SH-SY5Y (cell line): Measurements from ENCODE around the gene RNF212B.

Source experiments
- GATA2 ChIP-seq: IDR thresholded peaks from 2 replicates; pipeline ENCODE4 v1.6.1; 2011; ENCODE audit warnings: mild to moderate bottlenecking, low read depth, low read length
- GATA3 ChIP-seq: IDR thresholded peaks from 2 replicates; pipeline ENCODE4 v1.6.1; 2011; ENCODE audit warnings: low read depth, mild to moderate bottlenecking, low read length, moderate library complexity

RNF212B gene

DNA sequence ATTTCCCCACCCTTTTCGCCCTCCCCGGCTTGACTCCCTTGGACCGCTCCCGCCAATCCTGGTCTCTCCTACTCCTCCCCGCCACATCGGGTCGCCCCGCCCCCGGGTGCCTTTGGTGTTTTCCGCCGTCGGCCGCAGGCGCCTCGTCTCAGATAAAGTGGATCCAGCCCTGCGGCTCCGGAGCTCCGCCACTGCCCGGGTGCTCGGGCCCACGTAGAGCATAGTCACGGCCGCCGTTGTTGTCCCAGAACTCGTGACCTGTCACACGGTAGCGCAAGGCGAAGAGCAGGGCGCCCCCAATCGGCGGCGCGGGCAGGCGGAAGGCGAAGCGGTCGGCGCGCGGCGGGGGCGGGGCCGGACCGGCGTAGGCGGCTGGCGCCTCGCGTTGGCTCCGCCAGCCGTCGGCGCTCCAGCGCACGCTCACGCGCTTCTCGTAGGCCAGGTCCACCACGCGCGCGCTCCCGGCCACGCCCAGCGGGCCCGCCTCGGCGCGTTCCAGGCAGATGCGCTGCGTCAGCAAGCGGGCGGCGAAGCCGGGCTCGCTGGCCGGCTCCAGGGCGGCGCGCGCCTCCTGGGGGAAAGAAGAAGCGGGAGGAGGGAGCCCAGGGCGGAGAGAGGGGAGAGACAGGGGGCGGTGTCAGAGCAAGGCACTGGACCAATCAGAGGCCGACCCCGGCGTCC lies 63.7 kb downstream of the RNF212B start:
- TF ChIP-seq GATA3 (no peak), GATA2 (no peak)

DNA sequence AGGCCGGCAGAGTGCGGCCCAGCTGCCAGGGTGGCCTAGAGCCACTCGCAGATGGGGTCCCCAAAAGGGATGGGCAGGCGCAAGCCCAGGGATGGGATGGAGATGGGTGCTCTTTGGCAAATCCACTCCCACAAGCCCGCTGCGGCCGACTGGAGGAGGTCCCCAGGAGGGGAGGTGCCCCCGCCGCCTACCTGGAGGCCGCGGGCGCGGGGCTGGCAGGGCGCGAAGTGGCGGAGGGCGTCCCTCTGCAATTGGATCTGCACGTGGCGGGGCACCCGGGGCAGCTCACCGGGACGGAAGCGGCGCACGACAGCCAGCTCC lies 64.2 kb downstream of the RNF212B start:
- TF ChIP-seq GATA3 (no peak), GATA2 (no peak)

DNA sequence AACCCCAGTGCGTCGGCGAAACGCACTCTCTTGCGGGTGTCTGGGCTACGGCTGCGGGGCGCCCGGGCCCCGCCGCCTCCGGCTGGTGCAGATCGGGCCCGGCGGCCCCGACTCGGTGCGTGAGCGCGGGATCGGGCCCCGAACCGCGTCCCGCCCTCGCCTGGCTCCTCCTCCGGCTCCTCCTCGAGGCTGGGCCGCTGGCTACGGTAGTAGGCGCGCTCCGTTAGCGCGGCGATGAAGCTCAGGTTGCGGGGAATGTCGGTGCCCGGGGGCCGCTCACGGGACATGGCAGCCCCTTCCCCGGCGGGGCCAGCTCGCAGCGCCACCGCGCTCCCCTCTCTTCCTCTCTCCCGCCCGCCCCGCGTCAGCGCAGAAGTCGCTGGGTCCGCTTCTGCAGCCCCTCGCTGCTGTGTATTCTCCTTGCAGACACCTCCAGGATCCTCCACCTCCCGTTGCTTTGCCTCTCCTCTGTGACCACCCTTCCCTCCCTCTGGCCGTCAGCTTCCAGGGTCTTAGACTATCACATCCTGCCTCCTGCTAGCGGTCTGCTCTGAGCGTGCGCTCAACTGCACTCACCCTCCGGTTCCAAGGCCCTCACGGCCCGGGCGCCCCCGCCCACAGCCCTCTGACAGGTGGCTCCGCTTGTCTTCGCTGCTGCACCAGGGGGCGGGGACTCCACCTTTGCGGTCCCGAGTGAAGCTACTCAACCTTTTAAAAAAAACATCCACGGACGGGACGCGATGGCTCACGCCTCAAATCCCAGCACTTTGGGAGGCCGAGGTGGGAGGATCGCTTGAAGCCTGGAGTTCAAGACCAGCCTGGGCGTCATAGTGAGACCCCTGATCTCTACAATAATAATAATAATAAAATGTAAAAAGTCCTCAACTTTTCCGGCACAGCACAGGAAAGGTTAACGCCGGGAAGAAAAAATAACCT lies 64.8 kb downstream of the RNF212B start, which contains the start of gene PPP1R3E:
Gene PPP1R3E (minus strand): TSS at position 570 of the 936 bp plus-strand sequence. CDS start 283 bp downstream, at position 287.
- TF ChIP-seq GATA3 (no peak), GATA2 (no peak)

DNA sequence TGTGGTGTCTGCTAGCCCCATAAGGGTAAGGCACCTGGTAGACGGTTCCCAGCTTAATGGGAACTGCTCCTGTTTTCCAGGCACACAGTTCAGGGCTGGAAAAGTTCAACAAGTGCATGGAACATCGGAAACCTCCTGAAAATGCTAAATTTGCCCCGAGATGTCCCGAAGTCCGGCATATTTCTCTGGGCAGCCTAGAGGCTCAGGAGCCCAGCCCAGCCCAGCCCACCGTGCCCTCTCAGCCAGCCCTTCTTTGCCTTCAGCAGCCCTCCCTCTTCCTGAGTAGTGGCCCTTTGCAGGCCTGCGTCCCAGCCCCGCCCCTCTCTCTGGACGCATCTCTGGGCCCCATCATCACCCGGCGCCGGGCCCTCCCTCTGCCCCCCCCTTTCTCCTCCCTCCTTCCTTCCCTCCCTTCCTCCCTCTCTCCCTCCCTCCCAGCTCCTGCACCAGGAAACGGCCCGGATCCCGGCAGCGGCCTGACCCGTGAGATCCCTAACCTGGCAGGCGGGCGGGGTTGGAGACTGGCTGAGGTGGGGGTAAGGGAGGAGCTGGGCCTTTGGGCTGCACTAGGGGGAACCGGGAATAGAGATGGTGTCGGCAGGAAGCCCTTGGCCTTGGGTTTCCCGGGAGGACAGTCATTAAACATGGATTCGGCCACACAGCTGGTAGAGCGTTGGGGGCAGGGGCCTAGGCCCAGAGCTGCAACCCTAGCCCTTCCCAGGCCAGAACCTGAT lies 68.8 kb downstream of the RNF212B start, which contains the start of gene BCL2L2:
Gene BCL2L2 (plus strand): TSS at position 422 of the 734 bp plus-strand sequence. CDS start 935 bp downstream, outside the sequence.
- TF ChIP-seq GATA2, result no peak

DNA sequence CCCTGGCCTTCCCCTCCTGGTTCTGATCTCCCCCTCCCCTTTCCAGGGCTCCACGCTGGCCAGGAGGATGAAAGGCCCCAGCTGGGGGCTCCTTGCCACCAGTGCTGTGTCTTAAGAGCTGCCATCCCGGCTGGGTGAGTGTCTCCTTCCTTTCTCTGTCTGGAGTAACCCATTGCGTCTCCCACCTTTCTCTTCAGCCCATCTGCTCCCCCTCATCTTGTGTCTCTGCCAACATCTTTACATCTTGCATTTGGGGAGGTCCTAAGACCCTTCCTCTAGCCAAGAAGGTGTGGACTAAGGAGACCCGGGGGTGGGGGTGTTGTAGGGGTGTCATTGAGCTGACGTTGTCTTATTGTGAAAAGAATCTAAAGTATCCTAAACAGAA lies 69.4 kb downstream of the RNF212B start:
- TF ChIP-seq GATA3 (no peak), GATA2 (no peak)

DNA sequence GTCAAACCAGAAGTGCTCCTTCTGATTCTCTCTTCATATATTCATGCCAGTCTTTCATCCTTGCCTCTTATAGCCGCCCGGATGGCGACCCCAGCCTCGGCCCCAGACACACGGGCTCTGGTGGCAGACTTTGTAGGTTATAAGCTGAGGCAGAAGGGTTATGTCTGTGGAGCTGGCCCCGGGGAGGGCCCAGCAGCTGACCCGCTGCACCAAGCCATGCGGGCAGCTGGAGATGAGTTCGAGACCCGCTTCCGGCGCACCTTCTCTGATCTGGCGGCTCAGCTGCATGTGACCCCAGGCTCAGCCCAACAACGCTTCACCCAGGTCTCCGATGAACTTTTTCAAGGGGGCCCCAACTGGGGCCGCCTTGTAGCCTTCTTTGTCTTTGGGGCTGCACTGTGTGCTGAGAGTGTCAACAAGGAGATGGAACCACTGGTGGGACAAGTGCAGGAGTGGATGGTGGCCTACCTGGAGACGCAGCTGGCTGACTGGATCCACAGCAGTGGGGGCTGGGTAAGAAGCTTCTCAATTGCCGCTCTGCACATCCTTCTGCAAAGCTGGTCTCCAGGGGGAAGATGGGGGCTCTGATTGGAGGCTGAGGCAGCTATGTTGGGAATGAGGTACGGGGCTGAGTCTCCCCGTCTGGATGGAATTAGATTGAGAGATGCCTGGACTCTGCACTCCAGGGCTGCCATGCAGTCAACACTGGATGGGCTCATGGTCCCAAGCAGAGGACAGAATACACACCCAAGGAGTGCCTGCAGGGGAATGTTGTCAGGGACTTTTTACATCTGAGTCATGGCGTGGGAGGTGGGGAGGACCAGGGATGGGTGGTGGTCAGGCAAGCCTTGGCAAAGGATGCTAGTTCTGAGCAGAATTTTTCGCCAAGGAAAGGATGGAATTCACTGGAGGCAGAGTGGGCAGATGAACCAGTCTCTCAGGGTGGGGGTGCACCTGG lies 70.2 kb downstream of the RNF212B start:
- no peak for TF ChIP-seq GATA2
- TF ChIP-seq GATA3, result no peak

DNA sequence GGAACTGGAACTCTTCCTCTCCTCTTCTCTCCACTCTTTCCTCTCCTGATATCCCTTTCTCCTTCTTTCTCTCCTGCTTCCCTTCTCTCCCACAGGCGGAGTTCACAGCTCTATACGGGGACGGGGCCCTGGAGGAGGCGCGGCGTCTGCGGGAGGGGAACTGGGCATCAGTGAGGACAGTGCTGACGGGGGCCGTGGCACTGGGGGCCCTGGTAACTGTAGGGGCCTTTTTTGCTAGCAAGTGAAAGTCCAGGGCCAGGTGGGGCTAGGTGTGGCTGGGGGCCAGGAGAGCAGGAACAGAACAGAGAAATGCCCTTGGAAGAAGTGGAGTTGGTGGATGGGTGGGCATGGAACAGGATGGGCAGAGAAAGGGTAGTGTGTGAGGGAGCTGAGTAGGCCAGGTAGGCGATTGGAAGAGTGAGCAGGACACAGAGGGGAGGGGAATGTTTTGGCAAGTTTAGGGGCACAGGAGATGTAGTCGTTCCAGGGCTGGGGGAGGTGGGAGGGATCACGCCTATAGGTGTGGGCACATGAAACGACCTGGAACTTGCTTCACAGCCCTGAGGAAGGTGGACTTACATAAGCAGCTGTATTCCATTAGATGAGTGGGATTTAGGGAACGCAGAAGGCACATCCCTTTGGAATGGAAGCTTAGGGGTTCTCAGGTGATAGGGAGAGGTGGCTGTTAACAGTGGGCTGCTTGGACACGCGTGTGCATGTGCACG lies 71.1 kb downstream of the RNF212B start:
- no peak for TF ChIP-seq GATA3
- TF ChIP-seq GATA2, result no peak

DNA sequence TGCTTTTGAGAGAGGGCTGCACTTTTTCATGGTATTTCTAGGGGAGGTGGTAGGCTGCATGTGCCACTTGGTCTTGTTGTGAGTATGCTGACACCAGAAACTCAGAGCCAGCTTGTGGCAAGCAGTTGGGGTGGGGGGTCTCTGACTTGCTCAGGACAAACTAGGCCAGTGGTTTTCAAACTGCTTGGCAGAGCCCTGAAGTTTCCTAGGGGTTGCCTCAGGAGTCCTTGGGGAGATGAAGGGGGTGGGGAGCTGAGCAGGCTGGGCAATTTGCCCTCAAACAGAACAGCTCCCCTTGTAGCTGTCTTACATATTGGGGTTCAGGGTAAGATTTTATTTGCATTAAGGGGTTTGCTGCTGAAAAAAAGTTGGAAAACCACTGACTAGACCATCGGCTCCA lies 72.8 kb downstream of the RNF212B start:
- TF ChIP-seq GATA3 (no peak), GATA2 (no peak)

DNA sequence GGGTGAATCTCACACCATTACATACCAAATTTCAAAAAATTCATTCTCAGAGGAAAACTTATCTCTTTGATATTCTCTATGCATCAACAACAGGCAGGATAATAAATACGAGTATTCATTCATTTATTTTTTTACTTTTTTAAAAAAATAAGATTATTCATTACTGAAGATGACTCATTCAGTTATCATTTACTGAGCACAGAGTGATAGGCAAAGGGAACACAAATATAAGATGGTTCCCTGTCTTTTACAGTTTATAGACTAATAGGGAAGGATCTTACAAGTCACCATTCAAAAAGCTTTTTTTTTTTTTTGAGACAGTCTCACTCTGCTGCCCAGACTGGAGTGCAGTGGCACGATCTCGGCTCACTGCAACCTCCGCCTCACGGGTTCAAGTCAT lies 78.6 kb downstream of the RNF212B start:
- TF ChIP-seq GATA2 (no peak), GATA3 (no peak)

DNA sequence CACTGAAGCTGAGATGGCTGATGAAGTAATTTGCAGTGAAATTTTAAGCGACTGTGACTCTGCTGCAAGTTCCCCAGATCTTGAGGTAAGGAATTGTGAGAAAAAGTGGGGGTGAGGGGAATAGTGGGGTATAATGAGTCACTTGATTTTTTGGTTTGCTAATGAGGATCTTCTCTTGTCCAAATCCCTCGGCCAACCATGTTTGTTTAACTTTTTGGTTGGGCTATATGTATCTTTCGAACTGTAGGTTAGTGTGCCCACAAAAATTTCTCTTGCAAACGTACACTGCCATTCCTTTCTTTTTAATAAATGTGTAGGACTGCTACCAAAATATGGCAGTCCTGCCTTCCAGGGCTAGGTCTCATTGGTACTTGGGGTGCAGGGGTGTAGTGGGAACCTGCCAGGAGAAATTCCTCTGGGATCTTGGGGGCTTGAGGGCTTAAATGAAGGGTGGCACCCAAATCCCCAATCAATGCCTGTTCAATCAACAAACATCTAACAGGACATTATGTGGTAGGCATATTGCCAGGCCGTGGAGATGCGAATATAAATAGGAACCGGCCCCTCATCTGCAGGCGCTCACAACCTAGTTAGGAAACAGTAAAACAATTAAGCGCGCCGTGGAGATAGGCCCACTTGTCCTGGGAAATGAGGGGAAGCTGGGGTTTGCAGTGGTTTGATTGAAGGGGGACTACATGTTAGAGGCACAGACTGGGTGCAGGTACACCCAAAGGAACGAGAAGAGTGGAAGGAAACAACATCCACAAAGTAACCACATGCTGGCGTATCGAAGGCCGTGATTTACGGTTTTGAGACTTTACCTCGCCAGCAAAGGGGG lies 82.2 kb downstream of the RNF212B start:
- TF ChIP-seq GATA3 (no peak), GATA2 (no peak)

DNA sequence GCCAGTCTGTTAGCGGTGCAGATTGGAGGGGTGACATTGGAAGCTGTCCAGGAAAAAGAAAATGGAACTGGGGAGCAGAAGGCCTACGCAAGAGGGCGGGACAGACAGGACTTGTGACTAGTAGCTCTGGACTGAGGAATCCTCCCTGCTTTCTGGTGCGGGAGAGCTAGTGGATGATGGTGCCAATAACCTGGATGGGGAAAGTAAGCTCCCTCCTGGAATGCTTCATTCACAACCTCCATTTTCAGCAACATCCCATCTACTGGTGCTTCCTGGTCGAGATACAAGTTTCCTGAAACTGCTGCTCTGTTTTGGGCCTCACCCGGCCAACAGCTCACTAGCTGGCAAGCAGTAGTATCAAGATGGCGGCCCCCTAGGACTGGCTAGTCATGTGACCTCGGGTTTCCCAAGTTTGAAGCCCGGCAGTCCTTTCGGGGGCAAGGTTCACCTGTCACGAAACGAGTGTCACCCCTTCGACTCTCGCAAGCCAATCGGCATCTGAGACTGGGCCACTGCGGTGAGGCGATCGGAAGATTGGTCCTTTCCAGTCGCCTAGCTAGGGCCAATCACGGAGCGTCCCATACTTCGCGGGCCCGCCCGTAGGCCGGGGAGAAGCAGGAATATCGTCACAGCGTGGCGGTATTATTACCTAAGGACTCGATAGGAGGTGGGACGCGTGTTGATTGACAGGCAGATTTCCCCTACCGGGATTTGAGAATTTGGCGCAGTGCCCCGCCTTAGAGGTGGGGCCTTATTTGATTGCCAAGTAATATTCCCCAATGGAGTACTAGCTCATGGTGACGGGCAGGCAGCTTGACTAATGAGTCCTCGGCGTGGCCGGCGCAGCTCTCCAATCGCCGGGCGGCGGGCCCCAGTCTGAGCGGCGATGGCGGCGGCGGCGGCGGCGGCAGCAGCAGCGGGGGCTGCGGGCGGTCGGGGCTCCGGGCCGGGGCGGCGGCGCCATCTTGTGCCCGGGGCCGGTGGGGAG lies 83.1 kb downstream of the RNF212B start, which contains the start of gene PABPN1:
Gene PABPN1 (plus strand): TSS at position 874 of the 988 bp plus-strand sequence. CDS start 13 bp downstream, at position 887.
- TF ChIP-seq GATA2, result peak; percentile 20; the same call in 1 of the 2 replicates
- TF ChIP-seq GATA3, result no peak
